Gastrocnemius medialis (tissue), 4 donors: ENCODE measurements around the gene PTGFRN. TPM values are rescaled to one million over a fixed set of nuclear protein-coding genes. Genes with fewer than 3 reads are reported as not detected.

ENCODE experiments used
- ATAC-seq, 2 donors: fragments of 150-250 bp; one replicate each; pipeline ENCODE4 v1.9.1; 2016
- DNase-seq, 2 donors: peaks; one replicate each; pipeline ENCODE4 v3.0.0-alpha.2; 2019
- H3K27ac ChIP-seq, 4 donors: fragments of 200-600 bp; sonication (generic); 1 replicate in 1 of 4; 2 replicates in 3 of 4; pipeline ENCODE4 v1.5.1; 2016 to 2018; ENCODE audit warnings: mild to moderate bottlenecking in 2 of 4, moderate library complexity in 1 of 4
- H3K27me3 ChIP-seq, 3 donors: fragments of 200-600 bp; sonication (generic) in 2 of 3; 1 replicate in 1 of 3; 2 replicates in 2 of 3; pipeline versions ENCODE4 v1.5.1 to v1.6.0; 2016 to 2019; ENCODE audit warnings: mild to moderate bottlenecking in 1 of 3, moderate library complexity in 1 of 3
- H3K36me3 ChIP-seq, 2 donors: fragments of 200-600 bp; sonication (generic) in 1 of 2; one replicate each; pipeline ENCODE4 v1.5.1; 2017 to 2018
- H3K4me1 ChIP-seq, 2 donors: fragments of 200-600 bp; sonication (generic) in 1 of 2; one replicate each; pipeline ENCODE4 v1.5.1; 2016 to 2017; ENCODE audit warnings: mild to moderate bottlenecking in 2 of 2
- H3K4me3 ChIP-seq, 4 donors: fragments of 200-600 bp; sonication (generic) in 3 of 4; 1 replicate in 1 of 4; 2 replicates in 3 of 4; pipeline ENCODE4 v1.5.1; 2016 to 2019; ENCODE audit warnings: mild to moderate bottlenecking in 2 of 4
- H3K9me3 ChIP-seq, 3 donors: fragments of 200-600 bp; sonication (generic) in 2 of 3; 1 replicate in 1 of 3; 2 replicates in 2 of 3; pipeline ENCODE4 v1.5.1; 2016 to 2019
- CTCF ChIP-seq, 5 experiments: fragments of 450-650 bp in 3 of 5; fragments of 200-600 bp in 2 of 5; sonication (generic) in 2 of 5; IDR thresholded peaks in 4 of 5; conservative IDR thresholded peaks in 1 of 5; 1 replicate in 4 of 5; 2 replicates in 1 of 5; pipeline ENCODE4 v1.5.1; 2016 to 2019; ENCODE audit warnings: antibody characterized with exemption in 5 of 5, mild to moderate bottlenecking in 3 of 5, moderate library complexity in 3 of 5
- POLR2A ChIP-seq, 2 donors: fragments of 450-650 bp; IDR thresholded peaks; one replicate each; pipeline ENCODE4 v1.6.1; 2017; ENCODE audit warnings: antibody characterized with exemption in 2 of 2, mild to moderate bottlenecking in 2 of 2, moderate library complexity in 2 of 2
- in situ Hi-C, 4 donors: fragments of 200-750 bp; cut with MboI; loops; one replicate each; pipeline versions ENCODE4 v1.15.0 to v1.8.0; 2017; ENCODE audit warnings: low sequenced_read_pairs in 4 of 4
- intact Hi-C: fragments of 100-400 bp; cut with DNase I; formaldehyde crosslinking; loops from one replicate; pipeline ENCODE4 v1.15.1; 2023; ENCODE audit warnings: low total_unique reads
- total RNA-seq, 4 donors: library from RNA; depleted of rRNA; stranded (reverse); fragments of >200 nt; gene quantifications; one replicate each; pipeline versions ENCODE4 v1.1.0 to v1.2.3, GENCODE V29; 2016

PTGFRN gene
- total RNA-seq, 4 donors from 2014 or later, result 1.5 to 18.1 (median 2.9) TPM

GRCh38 chr1:117032266-117032665 is 122.5 kb downstream of the PTGFRN start:
- Histone ChIP-seq H3K9me3 (no peaks in the 10 kb centered on the region), H3K36me3 (no peaks in the 10 kb centered on the region), H3K4me1 (no peaks in the 10 kb centered on the region), H3K27ac (no peak overlapping the region), H3K27me3 (no peaks in the 10 kb centered on the region), H3K4me3 (no peak overlapping the region)
- intact Hi-C loops (no loop called here), in situ Hi-C loops (loop anchor here in 1 of 4 donors (25.0 kb wide), 1 partner anchor 445 kb away; no protein-coding TSS in a partner anchor)
- DNase-seq (no peak), ATAC-seq (no peak)
- TF ChIP-seq POLR2A (IDR thresholded peaks at IDR 0.05), result no peak
- TF ChIP-seq CTCF (IDR thresholded peaks at IDR 0.05 in 4 of 5, conservative IDR thresholded peaks at IDR 0.05 in 1 of 5), result no peak

- intact Hi-C loops, result no loop called here
- no peak for ATAC-seq
- H3K27ac ChIP-seq, result no peak overlapping the region
Measured at GRCh38 chr1:117032681-117033539, 123.2 kb downstream of the PTGFRN start.

GRCh38 chr1:117033772-117034171 is 124.1 kb downstream of the PTGFRN start:
- H3K27ac ChIP-seq, result no peak overlapping the region
- no peaks in the 10 kb centered on the region for H3K9me3 ChIP-seq
- no peaks in the 10 kb centered on the region for H3K36me3 ChIP-seq
- no peak overlapping the region for H3K4me3 ChIP-seq
- DNase-seq (no peak), ATAC-seq (no peak)
- in situ Hi-C loops (loop anchor here in 1 of 4 donors (25.0 kb wide), 1 partner anchor 446 kb away; no protein-coding TSS in a partner anchor), intact Hi-C loops (no loop called here)
- H3K27me3 ChIP-seq, result peaks cover 0 to under 1% (median 0%) of the 10 kb centered on the region in 3 donors
- H3K4me1 ChIP-seq, result no peaks in the 10 kb centered on the region
- no peak for TF ChIP-seq POLR2A (IDR thresholded peaks at IDR 0.05)
- no peak for TF ChIP-seq CTCF (IDR thresholded peaks at IDR 0.05 in 4 of 5, conservative IDR thresholded peaks at IDR 0.05 in 1 of 5)

More at GRCh38 chr1:117032681-117033539, 123.2 kb downstream of the PTGFRN start:
- no peak overlapping the region for H3K4me3 ChIP-seq
- no peak for DNase-seq
- no peaks in the 10 kb centered on the region for H3K9me3 ChIP-seq
- H3K27me3 ChIP-seq, result no peaks in the 10 kb centered on the region
- in situ Hi-C loops, result loop anchor here in 1 of 4 donors (25.0 kb wide), 1 partner anchor 446 kb away; no protein-coding TSS in a partner anchor
- no peaks in the 10 kb centered on the region for H3K36me3 ChIP-seq
- TF ChIP-seq POLR2A (IDR thresholded peaks at IDR 0.05) (no peak), CTCF (IDR thresholded peaks at IDR 0.05 in 4 of 5, conservative IDR thresholded peaks at IDR 0.05 in 1 of 5) (no peak)
- no peaks in the 10 kb centered on the region for H3K4me1 ChIP-seq

GRCh38 chr1:117034791-117035290 is 125.1 kb downstream of the PTGFRN start:
- TF ChIP-seq CTCF (IDR thresholded peaks at IDR 0.05 in 4 of 5, conservative IDR thresholded peaks at IDR 0.05 in 1 of 5), result no peak
- no peak for TF ChIP-seq POLR2A (IDR thresholded peaks at IDR 0.05)
- Histone ChIP-seq H3K27me3 (peaks cover 0 to 3% (median 0%) of the 10 kb centered on the region in 3 donors), H3K27ac (no peak overlapping the region), H3K36me3 (no peaks in the 10 kb centered on the region), H3K4me1 (no peaks in the 10 kb centered on the region), H3K4me3 (no peak overlapping the region), H3K9me3 (no peaks in the 10 kb centered on the region)
- no peak for ATAC-seq
- in situ Hi-C loops (loop anchor here in 1 of 4 donors (25.0 kb wide), 1 partner anchor 448 kb away; no protein-coding TSS in a partner anchor), intact Hi-C loops (no loop called here)
- DNase-seq, result no peak
